WTC11 (cell line): Measurements from ENCODE around the gene C5orf15. TPM values are rescaled to one million over a fixed set of nuclear protein-coding genes. Genes with fewer than 3 reads are reported as not detected.

Experiments
- ATAC-seq: fragments of 200-7000 bp; cut with Tn5 transposase; 2 replicates; pipeline ENCODE4 v1.10.0; 2021; ENCODE audit warnings: mild to moderate bottlenecking, moderate library complexity
- CTCF ChIA-PET: fragments of 300-600 bp; sonication (Branson Sonifier 250); formaldehyde crosslinking; loops from one replicate; lab custom pipeline; 2021; ENCODE audit warnings: antibody characterized with exemption; lab: Charles Lee
- POLR2A ChIA-PET: fragments of 350-600 bp; sonication (Branson Sonifier 250); formaldehyde crosslinking; loops from one replicate; lab custom pipeline; 2021; ENCODE audit warnings: antibody characterized with exemption; lab: Charles Lee
- DNase-seq: peaks from one replicate; pipeline ENCODE4 v3.0.0; 2021; ENCODE audit warnings: low spot score
- H3K27ac Mint-ChIP-seq: 2 replicates; pipeline ENCODE4 v1.8.0; 2021; ENCODE audit warnings: mixed read lengths
- H3K27me3 Mint-ChIP-seq: 2 replicates; pipeline ENCODE4 v1.8.0; 2021; ENCODE audit warnings: low read depth, mild to moderate bottlenecking, moderate library complexity, mixed read lengths
- H3K36me3 Mint-ChIP-seq: 2 replicates; pipeline ENCODE4 v1.8.0; 2021; ENCODE audit warnings: mixed read lengths
- H3K4me1 Mint-ChIP-seq: 2 replicates; pipeline ENCODE4 v1.8.0; 2022; ENCODE audit warnings: mixed read lengths
- H3K4me3 Mint-ChIP-seq: 2 replicates; pipeline ENCODE4 v1.8.0; 2021; ENCODE audit warnings: mild to moderate bottlenecking, moderate library complexity, mixed read lengths
- H3K9me3 Mint-ChIP-seq: 2 replicates; pipeline ENCODE4 v1.8.0; 2021; ENCODE audit warnings: mixed read lengths
- AFF4 ChIP-seq: sonication (generic); formaldehyde crosslinking; IDR thresholded peaks from 2 replicates; pipeline ENCODE4 v1.8.1; 2023; ENCODE audit warnings: mild to moderate bottlenecking, missing genetic modification reagents, borderline replicate concordance
- CREM ChIP-seq: sonication (generic); formaldehyde crosslinking; IDR thresholded peaks from 2 replicates; pipeline ENCODE4 v1.8.1; 2022; ENCODE audit warnings: mild to moderate bottlenecking, missing genetic modification reagents, moderate library complexity
- CTCF ChIP-seq: fragments of 200-600 bp; IDR thresholded peaks from 2 replicates; pipeline ENCODE4 v1.8.0; 2022; ENCODE audit warnings: antibody characterized with exemption
- EMX1 ChIP-seq: fragments of 250-450 bp; sonication (Bioruptor Pico); IDR thresholded peaks from 2 replicates; pipeline ENCODE4 v1.8.0; 2021; ENCODE audit warnings: mild to moderate bottlenecking
- ETV6 ChIP-seq: sonication (generic); formaldehyde crosslinking; IDR thresholded peaks from 2 replicates; pipeline ENCODE4 v1.8.1; 2022; ENCODE audit warnings: mild to moderate bottlenecking, missing genetic modification reagents
- GABPB1 ChIP-seq: sonication (generic); formaldehyde crosslinking; IDR thresholded peaks from 2 replicates; pipeline ENCODE4 v1.8.1; 2023; ENCODE audit warnings: mild to moderate bottlenecking, missing genetic modification reagents
- HMGA2 ChIP-seq: fragments of 250-450 bp; sonication (Bioruptor Pico); IDR thresholded peaks from 2 replicates; pipeline ENCODE4 v1.4.0; 2021; ENCODE audit warnings: mild to moderate bottlenecking, moderate library complexity
- MXD4 ChIP-seq: fragments of 250-450 bp; sonication (Bioruptor Pico); IDR thresholded peaks from 2 replicates; pipeline ENCODE4 v1.8.0; 2021; ENCODE audit warnings: mild to moderate bottlenecking, moderate library complexity, borderline replicate concordance
- NR1H2 ChIP-seq: sonication (generic); formaldehyde crosslinking; IDR thresholded peaks from 2 replicates; pipeline ENCODE4 v1.9.0; 2021; ENCODE audit warnings: mild to moderate bottlenecking, moderate library complexity, missing genetic modification reagents
- SP1 ChIP-seq: sonication (generic); formaldehyde crosslinking; conservative IDR thresholded peaks from 2 replicates; pipeline ENCODE4 v1.8.1; 2022; ENCODE audit warnings: missing genetic modification reagents
- TEAD4 ChIP-seq: sonication (generic); formaldehyde crosslinking; IDR thresholded peaks from 2 replicates; pipeline ENCODE4 v1.8.0; 2022; ENCODE audit warnings: mild to moderate bottlenecking, missing genetic modification reagents
- ZNF121 ChIP-seq: sonication (generic); formaldehyde crosslinking; IDR thresholded peaks from 2 replicates; pipeline ENCODE4 v1.8.0; 2023; ENCODE audit warnings: missing genetic modification reagents
- ZNF138 ChIP-seq: sonication (generic); formaldehyde crosslinking; conservative IDR thresholded peaks from 2 replicates; pipeline ENCODE4 v1.8.1; 2022; ENCODE audit warnings: mild to moderate bottlenecking, moderate library complexity, missing genetic modification reagents
- ZNF219 ChIP-seq: sonication (generic); formaldehyde crosslinking; IDR thresholded peaks from 2 replicates; pipeline ENCODE4 v1.8.0; 2023; ENCODE audit warnings: missing genetic modification reagents, mild to moderate bottlenecking, borderline replicate concordance
- ZNF232 ChIP-seq: sonication (generic); formaldehyde crosslinking; IDR thresholded peaks from 2 replicates; pipeline ENCODE4 v1.8.0; 2022; ENCODE audit warnings: mild to moderate bottlenecking, missing genetic modification reagents
- ZNF416 ChIP-seq: fragments of 250-450 bp; sonication (Bioruptor Pico); IDR thresholded peaks from 2 replicates; pipeline ENCODE4 v1.9.0; 2021; ENCODE audit warnings: mild to moderate bottlenecking, inconsistent platforms
- total RNA-seq: library from RNA; stranded (reverse); gene quantifications from 3 replicates; pipeline ENCODE4 v1.2.3, GENCODE V29; 2021
- TF ChIP-seq, protein P1 (sequence below): sonication (generic); formaldehyde crosslinking; IDR thresholded peaks from 2 replicates; pipeline ENCODE4 v1.8.0; 2022; ENCODE audit warnings: mild to moderate bottlenecking, missing genetic modification reagents
- TF ChIP-seq, protein P2 (sequence below): fragments of 250-450 bp; sonication (Bioruptor Pico); IDR thresholded peaks from 2 replicates; pipeline ENCODE4 v1.9.0; 2021; ENCODE audit warnings: moderate library complexity, mild to moderate bottlenecking, inconsistent platforms, borderline replicate concordance
- TF ChIP-seq, protein P3 (sequence below): sonication (generic); formaldehyde crosslinking; IDR thresholded peaks from 2 replicates; pipeline ENCODE4 v1.8.0; 2022; ENCODE audit warnings: mild to moderate bottlenecking, missing genetic modification reagents
- TF ChIP-seq, protein P4 (sequence below): sonication (generic); formaldehyde crosslinking; conservative IDR thresholded peaks from 2 replicates; pipeline ENCODE4 v1.8.1; 2022; ENCODE audit warnings: mild to moderate bottlenecking, missing genetic modification reagents

C5orf15 gene
- total RNA-seq, 1 experiment from 2014 or later: 32.7 TPM

GRCh38 chr5:133945568-133945967 is 22.9 kb downstream of the C5orf15 start:
- Mint-ChIP-seq H3K4me3 (no peak overlapping the region), H3K4me1 (no peaks in the 10 kb centered on the region), H3K27me3 (no peaks in the 10 kb centered on the region), H3K36me3 (no peaks in the 10 kb centered on the region), H3K27ac (no peak overlapping the region), H3K9me3 (0 out of 2 replicates have a peak, but pooled peaks cover 4% of the 10 kb centered on the region)
- CTCF ChIA-PET: interaction anchor here (0.6 to 2.2 kb wide), 10 partner anchors 51 to 628 kb away, joined by 3 to 16 read pairs (median 6); no protein-coding TSS in a partner anchor
- POLR2A ChIA-PET: no interaction called here
- no peak for ATAC-seq
- TF ChIP-seq ZNF219 (CRISPR knock-in tag) (no peak), GABPB1 (no peak), ZNF138 (no peak), ETV6 (no peak), HMGA2 (CRISPR knock-in tag) (no peak), SP1 (CRISPR knock-in tag) (no peak), ZNF232 (no peak), CREM (CRISPR knock-in tag) (no peak), NR1H2 (no peak), ZNF121 (no peak)
- DNase-seq: no peak

GRCh38 chr5:133944263-133945185 is 23.9 kb downstream of the C5orf15 start:
- peaks cover 3% of the 10 kb centered on the region; the same call in 1 of the 2 replicates for H3K4me1 Mint-ChIP-seq
- TF ChIP-seq TEAD4: no peak
- TF ChIP-seq CTCF: peak; percentile 74
- TF ChIP-seq AFF4 (CRISPR knock-in tag): no peak
- TF ChIP-seq, all 79 proteins: peak for 1
- ChIA-PET POLR2A (no interaction called here), CTCF (interaction anchor here (0.6 to 2.2 kb wide), 22 partner anchors 8 to 627 kb away, joined by 3 to 16 read pairs (median 4); no protein-coding TSS in a partner anchor)
- DNase-seq: peak; percentile 74
- Mint-ChIP-seq H3K36me3 (no peaks in the 10 kb centered on the region), H3K4me3 (no peak overlapping the region), H3K27me3 (no peaks in the 10 kb centered on the region), H3K9me3 (0 out of 2 replicates have a peak, but pooled peaks cover 3% of the 10 kb centered on the region), H3K27ac (no peak overlapping the region)
- ATAC-seq: peak; percentile 95

DNA sequence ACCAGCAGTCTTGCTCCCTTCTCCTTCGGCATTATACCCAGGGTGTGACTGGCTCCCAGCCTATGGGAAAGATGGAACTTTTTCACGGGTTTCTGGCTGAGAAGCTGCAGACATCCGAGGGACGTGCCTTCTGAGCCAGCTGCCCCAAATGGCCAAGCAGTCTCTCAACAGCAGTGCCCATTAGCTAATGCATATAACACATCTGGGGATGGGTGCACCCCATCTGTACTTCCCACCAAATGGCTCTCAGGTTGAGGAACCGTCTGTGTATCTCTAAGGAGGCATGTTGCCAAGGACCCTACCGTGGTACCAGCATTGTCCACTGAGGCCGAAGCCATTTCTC is 25.0 kb downstream of the C5orf15 start:
- TF ChIP-seq, protein P1, sequence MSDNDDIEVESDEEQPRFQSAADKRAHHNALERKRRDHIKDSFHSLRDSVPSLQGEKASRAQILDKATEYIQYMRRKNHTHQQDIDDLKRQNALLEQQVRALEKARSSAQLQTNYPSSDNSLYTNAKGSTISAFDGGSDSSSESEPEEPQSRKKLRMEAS: no peak
- TF ChIP-seq, protein P2, sequence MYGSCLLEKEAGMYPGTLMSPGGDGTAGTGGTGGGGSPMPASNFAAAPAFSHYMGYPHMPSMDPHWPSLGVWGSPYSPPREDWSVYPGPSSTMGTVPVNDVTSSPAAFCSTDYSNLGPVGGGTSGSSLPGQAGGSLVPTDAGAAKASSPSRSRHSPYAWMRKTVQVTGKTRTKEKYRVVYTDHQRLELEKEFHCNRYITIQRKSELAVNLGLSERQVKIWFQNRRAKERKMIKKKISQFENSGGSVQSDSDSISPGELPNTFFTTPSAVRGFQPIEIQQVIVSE: no peak
- TF ChIP-seq ZNF416 (CRISPR knock-in tag): no peak
- TF ChIP-seq, protein P3, sequence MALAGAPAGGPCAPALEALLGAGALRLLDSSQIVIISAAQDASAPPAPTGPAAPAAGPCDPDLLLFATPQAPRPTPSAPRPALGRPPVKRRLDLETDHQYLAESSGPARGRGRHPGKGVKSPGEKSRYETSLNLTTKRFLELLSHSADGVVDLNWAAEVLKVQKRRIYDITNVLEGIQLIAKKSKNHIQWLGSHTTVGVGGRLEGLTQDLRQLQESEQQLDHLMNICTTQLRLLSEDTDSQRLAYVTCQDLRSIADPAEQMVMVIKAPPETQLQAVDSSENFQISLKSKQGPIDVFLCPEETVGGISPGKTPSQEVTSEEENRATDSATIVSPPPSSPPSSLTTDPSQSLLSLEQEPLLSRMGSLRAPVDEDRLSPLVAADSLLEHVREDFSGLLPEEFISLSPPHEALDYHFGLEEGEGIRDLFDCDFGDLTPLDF: no peak
- no peak for TF ChIP-seq MXD4 (CRISPR knock-in tag)
- no peak for TF ChIP-seq EMX1
- TF ChIP-seq, protein P4, sequence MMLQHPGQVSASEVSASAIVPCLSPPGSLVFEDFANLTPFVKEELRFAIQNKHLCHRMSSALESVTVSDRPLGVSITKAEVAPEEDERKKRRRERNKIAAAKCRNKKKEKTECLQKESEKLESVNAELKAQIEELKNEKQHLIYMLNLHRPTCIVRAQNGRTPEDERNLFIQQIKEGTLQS (CRISPR knock-in tag): no peak

More for the DNA sequence above, 25.0 kb downstream of the C5orf15 start:
- Mint-ChIP-seq H3K4me1 (peaks cover 12% of the 10 kb centered on the region), H3K4me3 (no peak overlapping the region), H3K36me3 (no peaks in the 10 kb centered on the region), H3K27me3 (no peaks in the 10 kb centered on the region), H3K9me3 (no peaks in the 10 kb centered on the region), H3K27ac (no peak overlapping the region)
- POLR2A ChIA-PET: no interaction called here
- CTCF ChIA-PET: interaction anchor here (1.1 to 1.6 kb wide), 2 partner anchors 520 to 522 kb away, joined by 3 to 4 read pairs; no protein-coding TSS in a partner anchor
- DNase-seq (no peak), ATAC-seq (no peak)
